DOHH2 (cell line): ENCODE results near the gene RND2.

Experiments used
- H3F3A ChIP-seq: fragments of 200-600 bp; sonication (generic), shearing (Covaris generic); 2 replicates; pipeline ENCODE4 v1.6.0; 2016; ENCODE audit warnings: antibody characterized with exemption, mild to moderate bottlenecking; ENCODE audit not compliant: control insufficient read depth, insufficient read depth
- H3K27ac ChIP-seq: fragments of 200-600 bp; sonication (generic); 2 replicates; pipeline ENCODE4 v1.5.1; 2014; ENCODE audit warnings: low read depth, mild to moderate bottlenecking, low read length, moderate library complexity
- H3K27me3 ChIP-seq: fragments of 200-600 bp; sonication (generic); 2 replicates; pipeline ENCODE4 v1.6.1; 2014; ENCODE audit warnings: mild to moderate bottlenecking, low read length, mixed read lengths; ENCODE audit not compliant: control insufficient read depth
- H3K36me3 ChIP-seq: fragments of 200-600 bp; sonication (generic); 2 replicates; pipeline ENCODE4 v1.6.1; 2014; ENCODE audit warnings: mild to moderate bottlenecking, low read length, moderate library complexity, mixed read lengths; ENCODE audit not compliant: control insufficient read depth
- H3K4me1 ChIP-seq: fragments of 200-600 bp; sonication (generic); 2 replicates; pipeline ENCODE4 v1.6.1; 2014; ENCODE audit warnings: mild to moderate bottlenecking, low read length, mixed read lengths; ENCODE audit not compliant: control insufficient read depth
- H3K4me2 ChIP-seq: fragments of 200-600 bp; sonication (generic); 2 replicates; pipeline ENCODE4 v1.6.0; 2014; ENCODE audit warnings: mild to moderate bottlenecking, low read length, moderate library complexity
- H3K4me3 ChIP-seq: fragments of 200-600 bp; sonication (generic); 2 replicates; pipeline ENCODE4 v1.5.1; 2014; ENCODE audit warnings: mild to moderate bottlenecking, low read length, mixed read lengths
- H3K79me2 ChIP-seq: fragments of 200-600 bp; sonication (generic); 2 replicates; pipeline ENCODE4 v1.6.1; 2014; ENCODE audit warnings: mild to moderate bottlenecking, low read length, mixed read lengths; ENCODE audit not compliant: control insufficient read depth
- H3K9me2 ChIP-seq: fragments of 200-600 bp; sonication (generic); replicated peaks from 2 replicates; pipeline ENCODE4 v1.6.1; 2014; ENCODE audit warnings: mild to moderate bottlenecking, low read length, mixed read lengths; ENCODE audit not compliant: control insufficient read depth
- H3K9me3 ChIP-seq: fragments of 200-600 bp; sonication (generic); 2 replicates; pipeline ENCODE4 v1.6.1; 2014; ENCODE audit warnings: antibody characterized with exemption, low read length, mixed read lengths; ENCODE audit not compliant: control insufficient read depth, insufficient read depth
- H4K20me1 ChIP-seq: fragments of 200-600 bp; sonication (generic); 2 replicates; pipeline ENCODE4 v1.6.0; 2014; ENCODE audit warnings: low read depth, mild to moderate bottlenecking, antibody characterized with exemption, low read length, moderate library complexity; ENCODE audit not compliant: control insufficient read depth, insufficient read depth
- CTCF ChIP-seq: fragments of 200-600 bp; sonication (generic); IDR thresholded peaks from one replicate; pipeline ENCODE4 v1.5.1; 2014; ENCODE audit warnings: antibody characterized with exemption, mild to moderate bottlenecking, low read depth, low read length; ENCODE audit not compliant: poor library complexity, severe bottlenecking
- EZH2phosphoT487 ChIP-seq: fragments of 200-600 bp; sonication (generic); IDR thresholded peaks from 2 replicates; pipeline ENCODE4 v1.6.1; 2017; ENCODE audit warnings: borderline replicate concordance, mild to moderate bottlenecking, antibody characterized with exemption, low read length, moderate library complexity, mixed read lengths

Gene RND2

GRCh38 chr17:43069368-43069898 is 44.4 kb downstream of the RND2 start:
- Histone ChIP-seq H3K36me3 (peaks cover 72% of the 10 kb centered on the region), H3K27me3 (no peaks in the 10 kb centered on the region)

GRCh38 chr17:43070257-43070656 is 45.2 kb downstream of the RND2 start:
- H4K20me1 ChIP-seq = no peaks in the 10 kb centered on the region
- no peaks in the 10 kb centered on the region for H3K27me3 ChIP-seq
- no peak overlapping the region for H3K4me3 ChIP-seq
- H3F3A ChIP-seq = no peaks in the 10 kb centered on the region
- H3K9me2 ChIP-seq = no peaks in the 10 kb centered on the region
- H3K4me1 ChIP-seq = no peaks in the 10 kb centered on the region
- no peak overlapping the region for H3K27ac ChIP-seq
- H3K79me2 ChIP-seq = no peaks in the 10 kb centered on the region
- no peak overlapping the region for H3K4me2 ChIP-seq
- TF ChIP-seq CTCF (no peak), EZH2phosphoT487 (no peak)
- H3K9me3 ChIP-seq = no peaks in the 10 kb centered on the region
- H3K36me3 ChIP-seq = peaks cover 74% of the 10 kb centered on the region

More at GRCh38 chr17:43069368-43069898, 44.4 kb downstream of the RND2 start:
- no peaks in the 10 kb centered on the region for H3K79me2 ChIP-seq
- H3K9me2 ChIP-seq = no peaks in the 10 kb centered on the region
- H3K27ac ChIP-seq = no peak overlapping the region
- H3K4me2 ChIP-seq = no peak overlapping the region
- no peaks in the 10 kb centered on the region for H3K4me1 ChIP-seq
- H3K9me3 ChIP-seq = no peaks in the 10 kb centered on the region
- no peak overlapping the region for H3K4me3 ChIP-seq
- no peaks in the 10 kb centered on the region for H4K20me1 ChIP-seq
- TF ChIP-seq EZH2phosphoT487 (no peak), CTCF (no peak)
- H3F3A ChIP-seq = no peaks in the 10 kb centered on the region

GRCh38 chr17:43070872-43071271 is 45.8 kb downstream of the RND2 start:
- Histone ChIP-seq H3K79me2 (no peaks in the 10 kb centered on the region), H4K20me1 (no peaks in the 10 kb centered on the region), H3F3A (no peaks in the 10 kb centered on the region), H3K4me3 (no peak overlapping the region), H3K4me2 (no peak overlapping the region), H3K36me3 (peaks cover 73% of the 10 kb centered on the region), H3K9me2 (no peaks in the 10 kb centered on the region), H3K27me3 (no peaks in the 10 kb centered on the region), H3K9me3 (no peaks in the 10 kb centered on the region), H3K27ac (no peak overlapping the region), H3K4me1 (no peaks in the 10 kb centered on the region)
- no peak for TF ChIP-seq CTCF
- TF ChIP-seq EZH2phosphoT487 = no peak

GRCh38 chr17:43074869-43075268 is 49.8 kb downstream of the RND2 start:
- H3K4me1 ChIP-seq = no peaks in the 10 kb centered on the region
- no peaks in the 10 kb centered on the region for H3K9me2 ChIP-seq
- H3K4me2 ChIP-seq = no peak overlapping the region
- peaks cover 74% of the 10 kb centered on the region for H3K36me3 ChIP-seq
- H3K27me3 ChIP-seq = no peaks in the 10 kb centered on the region
- no peaks in the 10 kb centered on the region for H3K9me3 ChIP-seq
- TF ChIP-seq EZH2phosphoT487 (no peak), CTCF (no peak)
- no peak overlapping the region for H3K4me3 ChIP-seq
- no peaks in the 10 kb centered on the region for H3F3A ChIP-seq
- H3K79me2 ChIP-seq = no peaks in the 10 kb centered on the region
- no peaks in the 10 kb centered on the region for H4K20me1 ChIP-seq
- H3K27ac ChIP-seq = no peak overlapping the region
